ENCODE measurements around the gene BRI3BP.
"Not testable (repeated sequence)": the region's sequence is repeated elsewhere in the genome, so short reads cannot be mapped to it uniquely, and the experiment has no call there.

The BRI3BP gene

GRCh38 chr12:125024949-125025563, 31.6 kb downstream of the BRI3BP start:
- no peak for DNase-seq (ENCODE audit: low spot score)

GRCh38 chr12:125025606-125026235, 32.3 kb downstream of the BRI3BP start:
- DNase-seq (ENCODE audit: low spot score), result no peak

DNA sequence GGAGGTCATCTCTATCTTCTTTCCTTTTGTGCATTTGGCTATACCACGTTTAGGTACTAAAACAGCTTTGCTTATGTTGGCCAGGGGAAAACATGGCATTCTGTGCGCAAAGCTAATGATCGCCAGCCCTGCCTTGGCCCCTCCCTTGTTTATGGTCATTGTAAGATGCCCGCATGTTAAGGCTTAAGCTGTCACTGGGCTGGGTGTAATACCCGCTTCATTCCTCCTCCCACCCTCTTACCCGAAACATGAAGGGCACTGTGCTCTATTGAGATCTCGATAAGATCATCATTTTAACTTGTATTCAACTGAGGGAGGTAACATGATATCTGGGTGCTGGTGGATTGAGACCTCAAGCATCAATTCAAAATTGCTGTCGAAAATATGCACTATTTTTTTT, 34.7 kb downstream of the BRI3BP start:
- DNase-seq (ENCODE audit: low spot score), result no peak

- DNase-seq (ENCODE audit: low spot score), result no peak
These were observed 36.4 kb downstream of the BRI3BP start for GRCh38 chr12:125029761-125030358.

GRCh38 chr12:125031471-125031870, 38.0 kb downstream of the BRI3BP start:
- DNase-seq (ENCODE audit: low spot score), result not testable (repeated sequence)

DNA sequence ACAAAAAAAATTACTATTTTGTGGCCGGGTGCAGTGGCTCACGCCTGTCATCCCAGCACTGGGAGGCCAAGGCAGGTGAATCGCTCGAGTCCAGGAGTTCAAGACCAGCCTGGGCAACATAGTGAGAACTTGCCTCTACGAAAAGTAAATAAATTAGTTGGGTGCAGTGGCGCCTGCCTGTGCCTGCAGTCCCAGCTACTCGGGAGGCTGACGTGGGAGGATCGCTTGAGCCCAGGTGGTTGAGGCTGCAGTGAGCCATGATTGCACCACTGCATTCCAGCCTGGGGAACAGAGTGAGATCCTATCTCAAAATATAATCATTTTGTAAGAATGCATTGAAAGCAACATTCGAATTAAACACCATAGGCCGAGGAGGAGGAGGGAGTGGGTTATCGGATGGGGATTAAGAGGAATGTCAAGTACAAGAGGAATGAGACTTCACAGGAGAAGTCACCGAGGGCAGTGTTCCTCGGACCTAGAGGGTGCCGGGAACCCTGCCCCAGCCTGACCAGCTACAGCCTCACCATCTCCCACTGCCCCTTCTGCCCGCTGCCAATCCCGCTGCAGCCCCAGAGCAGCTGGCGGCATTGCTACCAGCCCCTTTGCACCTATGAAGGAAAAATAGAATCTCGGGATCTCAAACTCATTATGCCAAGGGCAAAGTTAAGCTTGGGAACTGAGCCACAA, 39.2 kb downstream of the BRI3BP start:
- DNase-seq (ENCODE audit: low spot score), result no peak

DNA sequence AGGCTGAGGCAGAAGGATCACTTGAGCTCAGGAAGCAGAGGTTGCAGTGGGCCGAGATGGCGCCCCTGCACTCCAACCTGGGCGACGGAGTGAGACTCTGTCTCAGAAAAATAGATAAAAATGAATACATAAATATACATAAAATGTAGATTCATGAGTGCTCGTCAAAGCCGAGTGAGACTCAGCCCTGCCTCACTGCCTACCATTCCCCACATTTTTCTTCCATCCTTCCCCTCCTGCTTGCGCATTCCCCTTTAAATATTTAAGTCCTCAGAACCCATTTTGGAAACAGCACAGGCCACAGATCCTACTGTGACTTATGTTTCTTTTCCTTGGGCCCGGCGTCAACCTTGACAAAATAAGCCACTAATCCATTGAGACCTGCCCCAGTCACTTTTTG, 39.8 kb downstream of the BRI3BP start:
- no peak for DNase-seq (ENCODE audit: low spot score)

DNA sequence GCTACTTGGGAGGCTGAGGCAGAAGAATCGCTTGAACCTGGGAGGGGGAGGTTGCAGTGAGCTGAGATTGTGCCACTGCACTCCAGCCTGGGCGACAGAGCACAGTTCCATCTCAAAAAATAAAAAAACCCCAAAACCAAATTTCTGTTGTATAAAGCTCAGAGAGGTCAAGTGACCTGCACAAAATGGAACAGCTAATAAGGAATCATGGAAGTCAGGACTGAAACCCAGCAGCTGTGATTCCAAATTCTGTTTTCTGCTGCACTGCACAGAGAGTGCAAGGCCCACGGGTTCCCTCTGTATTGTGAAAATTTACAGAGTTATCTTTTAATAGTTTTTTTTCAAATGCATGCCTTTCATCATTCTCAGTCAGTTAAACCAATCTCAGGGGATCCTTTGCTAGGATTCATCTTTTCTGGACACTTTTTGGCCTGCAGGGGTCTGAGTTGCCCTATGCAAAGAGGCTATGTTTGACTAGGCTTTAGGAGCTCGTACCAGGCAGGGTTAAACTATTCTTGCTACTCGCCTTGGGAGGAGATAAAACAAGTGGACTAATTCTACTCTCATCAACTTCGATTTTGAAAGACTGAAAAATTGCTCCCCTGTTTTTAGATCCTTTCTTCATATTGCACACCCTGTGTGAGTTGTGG, 45.7 kb downstream of the BRI3BP start:
- DNase-seq (ENCODE audit: low spot score), result no peak

DNA sequence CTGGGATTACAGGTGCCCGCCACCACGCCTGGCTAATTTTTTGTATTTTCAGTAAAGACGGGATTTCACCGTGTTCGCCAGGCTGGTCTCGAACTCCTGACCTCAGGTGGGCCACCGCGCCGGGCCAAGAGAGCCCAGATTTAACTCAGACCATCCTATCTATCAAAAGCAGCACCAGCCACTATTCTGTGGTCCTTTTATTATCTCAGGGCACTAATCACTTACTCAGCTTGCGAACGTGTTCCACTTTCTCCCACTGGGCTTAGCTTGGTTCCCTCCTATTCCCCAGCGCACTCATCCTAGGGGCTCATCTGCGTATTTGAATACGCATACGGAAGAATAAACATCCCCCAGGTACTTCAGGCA, 55.6 kb downstream of the BRI3BP start:
- DNase-seq (ENCODE audit: low spot score), result no peak

DNA sequence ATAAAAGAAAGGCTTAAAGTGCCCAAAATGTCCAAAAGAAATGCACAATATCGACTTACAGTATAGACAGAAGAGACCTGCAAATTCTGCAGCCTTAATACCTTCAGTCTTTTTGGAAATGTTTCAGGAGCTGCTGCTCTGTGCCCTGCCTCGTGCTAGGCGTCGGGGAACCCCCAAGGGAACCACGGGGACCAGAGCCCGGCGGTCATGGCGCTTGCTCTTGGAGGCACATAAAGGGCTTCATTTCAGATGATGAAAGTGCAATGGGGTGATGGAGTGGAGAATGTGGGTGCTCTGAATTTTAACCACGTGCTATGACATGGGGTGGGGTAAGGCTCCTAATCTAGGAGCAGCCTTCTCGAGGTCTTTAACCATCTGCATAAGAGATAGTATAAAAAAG, 57.0 kb downstream of the BRI3BP start:
- DNase-seq (ENCODE audit: low spot score), result no peak

DNA sequence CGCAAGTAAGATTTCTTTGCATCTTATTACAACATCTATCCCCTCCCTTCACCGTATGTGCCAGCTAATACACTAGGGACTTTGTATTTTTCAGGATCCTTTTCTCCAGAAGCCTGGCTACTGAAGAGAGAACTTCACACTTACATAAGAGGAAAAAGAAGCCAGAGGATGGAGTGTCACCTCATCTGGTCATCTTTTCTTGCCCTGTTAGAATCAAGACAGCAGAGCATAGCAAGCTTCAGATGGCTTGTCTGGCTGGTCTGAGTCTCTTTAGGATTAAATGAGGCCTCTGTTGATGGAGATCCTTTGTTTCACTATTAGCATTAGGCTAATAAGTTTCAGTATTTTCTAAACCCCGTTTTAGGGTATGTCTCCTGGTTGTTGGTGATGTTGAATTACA, 57.4 kb downstream of the BRI3BP start:
- DNase-seq (ENCODE audit: low spot score), result no peak

- no peak for DNase-seq (ENCODE audit: low spot score)
These were observed 60.4 kb downstream of the BRI3BP start for GRCh38 chr12:125053821-125054220.

GRCh38 chr12:125055591-125055990, 62.1 kb downstream of the BRI3BP start:
- DNase-seq (ENCODE audit: low spot score), result no peak

GRCh38 chr12:125056306-125056705, 62.9 kb downstream of the BRI3BP start:
- DNase-seq (ENCODE audit: low spot score), result no peak

- DNase-seq (ENCODE audit: low spot score), result no peak
These were observed 64.3 kb downstream of the BRI3BP start for GRCh38 chr12:125057708-125058107.

- no peak for DNase-seq (ENCODE audit: low spot score)
These were observed 67.8 kb downstream of the BRI3BP start for GRCh38 chr12:125061229-125061628.

DNA sequence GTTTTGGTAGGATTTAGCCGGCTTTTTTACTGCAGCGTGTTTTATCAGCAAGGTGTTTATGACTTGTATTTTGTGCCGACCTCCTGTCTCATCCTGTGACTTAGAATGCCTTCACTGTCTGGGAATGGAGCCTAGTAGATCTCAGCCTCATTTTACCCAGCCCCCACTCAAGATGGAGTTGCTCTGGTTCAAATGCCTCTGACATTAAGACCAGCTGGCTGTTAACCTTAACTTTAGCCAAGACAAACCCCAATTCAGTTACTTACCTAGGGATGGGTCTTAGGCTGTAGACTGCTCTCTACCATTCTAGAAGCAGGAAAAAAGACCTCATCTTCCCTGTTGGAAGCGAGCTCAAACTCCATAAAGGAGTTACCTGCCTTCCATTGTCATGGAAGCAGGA, 70.1 kb downstream of the BRI3BP start:
- not testable (repeated sequence) for DNase-seq (ENCODE audit: low spot score)

DNA sequence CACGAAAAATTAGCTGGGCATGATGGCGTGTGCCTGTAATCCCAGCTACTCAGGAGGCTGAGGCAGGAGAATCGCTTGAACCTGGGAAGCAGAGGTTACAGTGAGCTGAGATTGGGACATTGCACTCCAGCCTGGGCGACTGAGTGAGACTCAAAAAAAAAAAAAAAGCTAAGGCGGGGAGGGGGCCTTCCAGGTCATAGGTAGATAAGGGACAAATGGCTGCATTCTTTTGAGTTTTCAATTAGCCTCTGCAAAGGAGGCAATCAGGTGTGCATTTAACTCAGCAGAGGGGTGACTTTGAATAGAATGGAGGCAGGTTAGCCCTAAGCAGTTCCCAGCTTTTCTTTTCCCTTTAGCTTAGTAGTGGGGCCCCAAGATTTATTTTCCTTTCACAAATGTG, 71.0 kb downstream of the BRI3BP start:
- no peak for DNase-seq (ENCODE audit: low spot score)

GRCh38 chr12:125065021-125065918, 71.8 kb downstream of the BRI3BP start, which contains the start of gene AACS:
Gene AACS, plus strand, starts transcription at chr12:125065435. Its CDS starts 150 bp downstream, at chr12:125065585.
- DNase-seq (ENCODE audit: low spot score), result peak; percentile 88

GRCh38 chr12:125065919-125066570, 72.6 kb downstream of the BRI3BP start:
- no peak for DNase-seq (ENCODE audit: low spot score)

DNA sequence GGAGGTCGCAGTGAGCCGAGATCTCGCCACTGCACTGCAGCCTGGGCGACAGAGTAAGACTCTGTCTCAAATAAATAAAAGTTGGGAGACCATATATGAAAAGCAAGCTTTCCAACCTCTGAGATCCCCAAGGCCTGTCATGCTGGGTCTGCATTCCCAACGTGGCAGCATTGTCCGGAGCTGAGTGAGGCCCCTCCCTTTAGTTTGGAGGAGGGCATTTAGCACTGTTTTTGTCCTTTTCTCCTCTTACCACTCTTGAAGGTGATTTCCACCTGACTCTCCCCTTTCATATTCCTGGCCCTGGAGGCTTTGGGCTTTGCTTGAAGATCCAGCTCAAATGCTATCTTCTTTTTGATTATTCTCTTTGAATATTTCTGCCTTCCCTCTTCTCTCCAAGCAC, 74.9 kb downstream of the BRI3BP start:
- DNase-seq (ENCODE audit: low spot score), result no peak
